GM12878 (cell line): Measurements from ENCODE around the gene TAPBPL.

Source experiments
- CHD1 ChIP-seq: IDR thresholded peaks from 2 replicates; pipeline ENCODE4 v1.6.1; 2012; ENCODE audit warnings: low read depth, low read length, improper control_type of control experiment
- CREB1 ChIP-seq: IDR thresholded peaks from 2 replicates; pipeline ENCODE4 v1.6.1; 2012; ENCODE audit warnings: low read depth, mild to moderate bottlenecking, inconsistent platforms
- EP300 ChIP-seq, 2 experiments: fragments of 150-350 bp in 1 of 2; IDR thresholded peaks; 2 replicates each; pipeline ENCODE4 v1.6.1; 2011 to 2012; ENCODE audit warnings: low read depth in 2 of 2, low read length in 2 of 2, borderline replicate concordance in 1 of 2, improper control_type of control experiment in 1 of 2, inconsistent platforms in 1 of 2; ENCODE audit not compliant: control insufficient read depth in 1 of 2
- NFIC ChIP-seq: IDR thresholded peaks from 2 replicates; pipeline ENCODE4 v1.6.1; 2012; ENCODE audit warnings: low read depth, mild to moderate bottlenecking, inconsistent platforms, low read length, moderate library complexity
- PBX3 ChIP-seq: IDR thresholded peaks from 2 replicates; pipeline ENCODE4 v1.6.1; 2011; ENCODE audit warnings: mild to moderate bottlenecking, low read depth, low read length, moderate library complexity; ENCODE audit not compliant: insufficient replicate concordance
- POLR2A ChIP-seq: IDR thresholded peaks from 2 replicates; pipeline ENCODE4 v1.6.1; 2011; ENCODE audit warnings: low read depth, mild to moderate bottlenecking, low read length
- POLR2AphosphoS5 ChIP-seq: IDR thresholded peaks from 2 replicates; pipeline ENCODE4 v1.6.1; 2011; ENCODE audit warnings: mild to moderate bottlenecking, low read length, inconsistent platforms
- RAD51 ChIP-seq: fragments of 450-650 bp; IDR thresholded peaks from 2 replicates; pipeline ENCODE4 v1.6.1; 2016; ENCODE audit warnings: moderate library complexity, mild to moderate bottlenecking, inconsistent platforms
- SP1 ChIP-seq: IDR thresholded peaks from one replicate; pipeline ENCODE4 v1.6.1; 2011; ENCODE audit warnings: low read depth, low read length
- ZZZ3 ChIP-seq: IDR thresholded peaks from 2 replicates; pipeline ENCODE4 v1.6.1; 2011; ENCODE audit warnings: low read depth; ENCODE audit not compliant: control insufficient read depth, insufficient read length
- TF ChIP-seq, protein P1 (sequence below): IDR thresholded peaks from 2 replicates; pipeline ENCODE4 v1.6.1; 2012; ENCODE audit warnings: mild to moderate bottlenecking, low read depth, low read length

GRCh38 chr12:6476489-6476888, 24.6 kb downstream of the TAPBPL start:
- no peak for TF ChIP-seq EP300 (IDR thresholded peaks at IDR 0.05; ENCODE audit: borderline replicate concordance in 1 of 2, control insufficient read depth in 1 of 2, low read depth in 2 of 2, low read length in 2 of 2)
- no peak for TF ChIP-seq PBX3
- no peak for TF ChIP-seq POLR2AphosphoS5
- no peak for TF ChIP-seq CHD1
- no peak for TF ChIP-seq ZZZ3
- no peak for TF ChIP-seq RAD51
- no peak for TF ChIP-seq POLR2A
- no peak for TF ChIP-seq SP1
- no peak for TF ChIP-seq CREB1
- no peak for TF ChIP-seq NFIC
- TF ChIP-seq, protein P1, sequence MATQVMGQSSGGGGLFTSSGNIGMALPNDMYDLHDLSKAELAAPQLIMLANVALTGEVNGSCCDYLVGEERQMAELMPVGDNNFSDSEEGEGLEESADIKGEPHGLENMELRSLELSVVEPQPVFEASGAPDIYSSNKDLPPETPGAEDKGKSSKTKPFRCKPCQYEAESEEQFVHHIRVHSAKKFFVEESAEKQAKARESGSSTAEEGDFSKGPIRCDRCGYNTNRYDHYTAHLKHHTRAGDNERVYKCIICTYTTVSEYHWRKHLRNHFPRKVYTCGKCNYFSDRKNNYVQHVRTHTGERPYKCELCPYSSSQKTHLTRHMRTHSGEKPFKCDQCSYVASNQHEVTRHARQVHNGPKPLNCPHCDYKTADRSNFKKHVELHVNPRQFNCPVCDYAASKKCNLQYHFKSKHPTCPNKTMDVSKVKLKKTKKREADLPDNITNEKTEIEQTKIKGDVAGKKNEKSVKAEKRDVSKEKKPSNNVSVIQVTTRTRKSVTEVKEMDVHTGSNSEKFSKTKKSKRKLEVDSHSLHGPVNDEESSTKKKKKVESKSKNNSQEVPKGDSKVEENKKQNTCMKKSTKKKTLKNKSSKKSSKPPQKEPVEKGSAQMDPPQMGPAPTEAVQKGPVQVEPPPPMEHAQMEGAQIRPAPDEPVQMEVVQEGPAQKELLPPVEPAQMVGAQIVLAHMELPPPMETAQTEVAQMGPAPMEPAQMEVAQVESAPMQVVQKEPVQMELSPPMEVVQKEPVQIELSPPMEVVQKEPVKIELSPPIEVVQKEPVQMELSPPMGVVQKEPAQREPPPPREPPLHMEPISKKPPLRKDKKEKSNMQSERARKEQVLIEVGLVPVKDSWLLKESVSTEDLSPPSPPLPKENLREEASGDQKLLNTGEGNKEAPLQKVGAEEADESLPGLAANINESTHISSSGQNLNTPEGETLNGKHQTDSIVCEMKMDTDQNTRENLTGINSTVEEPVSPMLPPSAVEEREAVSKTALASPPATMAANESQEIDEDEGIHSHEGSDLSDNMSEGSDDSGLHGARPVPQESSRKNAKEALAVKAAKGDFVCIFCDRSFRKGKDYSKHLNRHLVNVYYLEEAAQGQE = no peak
